Measurements from ENCODE around the gene LRRK1.

- TF ChIP-seq CTCF (IDR thresholded peaks at IDR 0.05), result no peak
- no peak for TF ChIP-seq POLR2A (IDR thresholded peaks at IDR 0.05)
Observed at GRCh38 chr15:101045835-101046691, 126.9 kb downstream of the LRRK1 start.
